Measurements from ENCODE around the gene CCDC91. TPM values are rescaled to one million over a fixed set of nuclear protein-coding genes. Genes with fewer than 3 reads are reported as not detected.

The CCDC91 gene
- total RNA-seq, 2 experiments from 2014 or later = 52.9 to 55.3 TPM

GRCh38 chr12:28294300-28294699, 104.0 kb downstream of the CCDC91 start:
- CTCF ChIA-PET = interaction anchor here (1.6 kb wide), 1 partner anchor 15 kb away, joined by 3 read pairs; no protein-coding TSS in a partner anchor
- H3K4me3 Mint-ChIP-seq = no peak overlapping the region

DNA sequence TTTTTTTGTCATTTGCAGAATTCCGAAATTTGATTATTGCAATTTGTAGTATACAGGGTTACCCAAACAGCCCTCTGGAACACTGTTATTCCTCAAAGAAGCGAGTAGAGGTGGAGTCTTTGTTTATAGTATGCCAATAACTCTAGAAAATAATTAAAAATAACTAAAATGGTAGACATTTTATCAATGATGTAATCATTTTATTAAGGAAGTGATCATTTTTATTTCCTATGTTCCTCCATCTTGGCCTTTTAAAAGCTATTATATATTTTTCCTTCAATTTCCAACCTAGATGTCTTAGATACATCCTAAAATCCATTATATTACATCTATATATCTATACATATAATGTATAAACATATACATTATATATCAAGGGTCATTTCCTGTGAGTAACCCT, 106.0 kb downstream of the CCDC91 start:
- Mint-ChIP-seq H3K9me3 (peaks cover 2% of the 10 kb centered on the region), H3K4me1 (ENCODE audit: low read depth) (peaks cover 12% of the 10 kb centered on the region), H3K4me3 (no peak overlapping the region), H3K36me3 (ENCODE audit: low read depth) (peaks cover 53% of the 10 kb centered on the region), H3K27me3 (no peaks in the 10 kb centered on the region), H3K27ac (no peak overlapping the region)
- TF ChIP-seq, protein P1, sequence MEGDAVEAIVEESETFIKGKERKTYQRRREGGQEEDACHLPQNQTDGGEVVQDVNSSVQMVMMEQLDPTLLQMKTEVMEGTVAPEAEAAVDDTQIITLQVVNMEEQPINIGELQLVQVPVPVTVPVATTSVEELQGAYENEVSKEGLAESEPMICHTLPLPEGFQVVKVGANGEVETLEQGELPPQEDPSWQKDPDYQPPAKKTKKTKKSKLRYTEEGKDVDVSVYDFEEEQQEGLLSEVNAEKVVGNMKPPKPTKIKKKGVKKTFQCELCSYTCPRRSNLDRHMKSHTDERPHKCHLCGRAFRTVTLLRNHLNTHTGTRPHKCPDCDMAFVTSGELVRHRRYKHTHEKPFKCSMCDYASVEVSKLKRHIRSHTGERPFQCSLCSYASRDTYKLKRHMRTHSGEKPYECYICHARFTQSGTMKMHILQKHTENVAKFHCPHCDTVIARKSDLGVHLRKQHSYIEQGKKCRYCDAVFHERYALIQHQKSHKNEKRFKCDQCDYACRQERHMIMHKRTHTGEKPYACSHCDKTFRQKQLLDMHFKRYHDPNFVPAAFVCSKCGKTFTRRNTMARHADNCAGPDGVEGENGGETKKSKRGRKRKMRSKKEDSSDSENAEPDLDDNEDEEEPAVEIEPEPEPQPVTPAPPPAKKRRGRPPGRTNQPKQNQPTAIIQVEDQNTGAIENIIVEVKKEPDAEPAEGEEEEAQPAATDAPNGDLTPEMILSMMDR (IDR thresholded peaks at IDR 0.05) = no peak
- Histone ChIP-seq H3K27me3 (ENCODE audit: control insufficient read depth in 1 of 2, insufficient read depth in 2 of 2, low read length in 2 of 2) (no peaks in the 10 kb centered on the region), H3K27ac (ENCODE audit: low read depth in 1 of 2, low read length in 2 of 2) (no peak overlapping the region), H3K4me1 (ENCODE audit: insufficient read depth, low read length) (no peaks in the 10 kb centered on the region), H3K36me3 (ENCODE audit: insufficient read depth, low read length) (peaks cover under 1% of the 10 kb centered on the region), H3K9me3 (ENCODE audit: control insufficient read depth in 1 of 2, insufficient read depth in 1 of 2, low read length in 2 of 2) (peaks cover 0 to 3% of the 10 kb centered on the region in 2 experiments), H3K4me3 (ENCODE audit: low read length) (no peak overlapping the region)
- intact Hi-C loops (cut with DNase I, micrococcal nuclease) = no loop called here
- POLR2A ChIA-PET = no interaction called here
- DNase-seq (no peak), ATAC-seq (ENCODE audit: poor library complexity) (no peak)
- CTCF ChIA-PET = no interaction called here

More at GRCh38 chr12:28294300-28294699, 104.0 kb downstream of the CCDC91 start:
- Histone ChIP-seq H3K9me3 (ENCODE audit: control insufficient read depth in 1 of 2, insufficient read depth in 1 of 2, low read length in 2 of 2) (peaks cover 7 to 22% of the 10 kb centered on the region in 2 experiments), H3K27me3 (ENCODE audit: control insufficient read depth in 1 of 2, insufficient read depth in 2 of 2, low read length in 2 of 2) (no peaks in the 10 kb centered on the region), H3K4me3 (ENCODE audit: low read length) (no peak overlapping the region), H3K27ac (ENCODE audit: low read depth in 1 of 2, low read length in 2 of 2) (no peak overlapping the region), H3K4me1 (ENCODE audit: insufficient read depth, low read length) (no peaks in the 10 kb centered on the region), H3K36me3 (ENCODE audit: insufficient read depth, low read length) (peaks cover 8% of the 10 kb centered on the region)
- peaks cover 67% of the 10 kb centered on the region for H3K36me3 Mint-ChIP-seq (ENCODE audit: low read depth)
- peaks cover 10% of the 10 kb centered on the region for H3K9me3 Mint-ChIP-seq
- intact Hi-C loops (cut with DNase I, micrococcal nuclease) = no loop called here
- TF ChIP-seq, protein P1 (IDR thresholded peaks at IDR 0.05) = no peak
- peaks cover 11% of the 10 kb centered on the region for H3K4me1 Mint-ChIP-seq (ENCODE audit: low read depth)
- ATAC-seq (ENCODE audit: poor library complexity) (no peak), DNase-seq (peak in 1 of 14 experiments; percentile 3)
- POLR2A ChIA-PET = no interaction called here
- H3K27ac Mint-ChIP-seq = no peak overlapping the region
- no peaks in the 10 kb centered on the region for H3K27me3 Mint-ChIP-seq

GRCh38 chr12:28303192-28303591, 112.9 kb downstream of the CCDC91 start:
- Mint-ChIP-seq H3K9me3 (no peaks in the 10 kb centered on the region), H3K4me1 (ENCODE audit: low read depth) (peaks cover 7% of the 10 kb centered on the region), H3K4me3 (no peak overlapping the region), H3K27ac (no peak overlapping the region), H3K27me3 (no peaks in the 10 kb centered on the region), H3K36me3 (ENCODE audit: low read depth) (peaks cover 46% of the 10 kb centered on the region)
- H3K4me3 ChIP-seq (ENCODE audit: low read length) = no peak overlapping the region
- H3K27me3 ChIP-seq (ENCODE audit: control insufficient read depth in 1 of 2, insufficient read depth in 2 of 2, low read length in 2 of 2) = no peaks in the 10 kb centered on the region
- ATAC-seq (ENCODE audit: poor library complexity) = no peak
- intact Hi-C loops (cut with DNase I, micrococcal nuclease) = no loop called here
- TF ChIP-seq, protein P1 (IDR thresholded peaks at IDR 0.05) = no peak
- ChIA-PET POLR2A (no interaction called here), CTCF (no interaction called here)
- peaks cover 26% of the 10 kb centered on the region for H3K36me3 ChIP-seq (ENCODE audit: insufficient read depth, low read length)
- no peaks in the 10 kb centered on the region for H3K9me3 ChIP-seq (ENCODE audit: control insufficient read depth in 1 of 2, insufficient read depth in 1 of 2, low read length in 2 of 2)
- no peaks in the 10 kb centered on the region for H3K4me1 ChIP-seq (ENCODE audit: insufficient read depth, low read length)
- no peak overlapping the region for H3K27ac ChIP-seq (ENCODE audit: low read depth in 1 of 2, low read length in 2 of 2)
- no peak for DNase-seq
